Tibial nerve (tissue), 4 donors: ENCODE data around the gene DNMT1. TPM values are rescaled to one million over a fixed set of nuclear protein-coding genes. Genes with fewer than 3 reads are reported as not detected.

ENCODE experiments used
- DNase-seq, 2 donors: peaks; one replicate each; pipeline ENCODE4 v3.0.0-alpha.2; 2019; ENCODE audit warnings: low spot score in 2 of 2
- H3K27ac ChIP-seq, 4 donors: fragments of 200-600 bp; sonication (generic) in 3 of 4; one replicate each; pipeline ENCODE4 v1.5.1; 2017 to 2019; ENCODE audit warnings: mild to moderate bottlenecking in 1 of 4
- H3K27me3 ChIP-seq, 2 donors: fragments of 200-600 bp; sonication (generic) in 1 of 2; one replicate each; pipeline versions ENCODE4 v1.5.1 to v1.6.0; 2017 to 2019
- H3K36me3 ChIP-seq, 3 donors: fragments of 200-600 bp; sonication (generic); one replicate each; pipeline ENCODE4 v1.5.1; 2018 to 2019
- H3K4me1 ChIP-seq, 4 donors: fragments of 200-600 bp; sonication (generic) in 3 of 4; one replicate each; pipeline ENCODE4 v1.5.1; 2017 to 2019
- H3K4me3 ChIP-seq, 4 donors: fragments of 200-600 bp; sonication (generic) in 3 of 4; one replicate each; pipeline ENCODE4 v1.5.1; 2017 to 2019; ENCODE audit warnings: mild to moderate bottlenecking in 1 of 4, moderate library complexity in 1 of 4
- H3K9me3 ChIP-seq, 4 donors: fragments of 200-600 bp; sonication (generic) in 3 of 4; one replicate each; pipeline ENCODE4 v1.5.1; 2017 to 2019
- CTCF ChIP-seq, 5 experiments: fragments of 200-600 bp in 3 of 5; fragments of 450-650 bp in 2 of 5; sonication (generic) in 3 of 5; IDR thresholded peaks; one replicate each; pipeline ENCODE4 v1.5.1; 2016 to 2019; ENCODE audit warnings: antibody characterized with exemption in 5 of 5, mild to moderate bottlenecking in 3 of 5, moderate library complexity in 2 of 5
- EP300 ChIP-seq, 2 donors: sonication (generic); formaldehyde crosslinking; IDR thresholded peaks; one replicate each; pipeline ENCODE4 v1.6.1; 2017; ENCODE audit warnings: antibody characterized with exemption in 2 of 2, mild to moderate bottlenecking in 1 of 2
- POLR2A ChIP-seq, 2 donors: fragments of 450-650 bp; IDR thresholded peaks; one replicate each; pipeline ENCODE4 v1.6.1; 2017; ENCODE audit warnings: antibody characterized with exemption in 2 of 2, mild to moderate bottlenecking in 2 of 2, moderate library complexity in 2 of 2
- WGBS, 2 donors: methylation state at CpG; one replicate each; pipeline ENCODE4 v1.1.5; 2018; 5-methylcytosine and 5-hydroxymethylcytosine counted together
- total RNA-seq, 4 donors: library from RNA; depleted of rRNA; stranded (reverse); fragments of >200 nt; gene quantifications; one replicate each; pipeline ENCODE4 v1.1.0, GENCODE V29; 2016

The DNMT1 gene
- total RNA-seq, 4 donors from 2014 or later, result 48.2 to 72.9 (median 55.2) TPM

- peaks cover 0 to 59% (median 27%) of the 10 kb centered on the region in 4 donors for H3K4me1 ChIP-seq
- TF ChIP-seq EP300 (IDR thresholded peaks at IDR 0.05) (no peak), CTCF (IDR thresholded peaks at IDR 0.05) (peak in 1 of 5 experiments; percentile 30)
- H3K27ac ChIP-seq, result peak overlapping the region; percentile 93 to 98 (median 94)
- no peaks in the 10 kb centered on the region for H3K9me3 ChIP-seq
- DNase-seq, result peak; percentile 40 to 41
- H3K27me3 ChIP-seq, result no peaks in the 10 kb centered on the region
- WGBS, 2 donors, result 1% methylated on average over 38 to 69 of the region's 70 CpGs
- H3K4me3 ChIP-seq, result peak overlapping the region; percentile 80 to 98 (median 86)
- no peaks in the 10 kb centered on the region for H3K36me3 ChIP-seq
These were observed 35.6 kb upstream of the DNMT1 start for GRCh38 chr19:10230173-10230860.

- Histone ChIP-seq H3K36me3 (peaks cover 0 to 8% (median 0%) of the 10 kb centered on the region in 3 donors), H3K27ac (peak overlapping the region; percentile 93 to 98 (median 94)), H3K4me1 (peaks cover 0 to 70% (median 27%) of the 10 kb centered on the region in 4 donors), H3K4me3 (no peak overlapping the region), H3K9me3 (no peaks in the 10 kb centered on the region), H3K27me3 (no peaks in the 10 kb centered on the region)
- peak in 1 of 2 donors; percentile 31 for DNase-seq
- 37 to 41% methylated on average over 2 of the region's 2 CpGs for WGBS, 2 donors
- TF ChIP-seq CTCF (IDR thresholded peaks at IDR 0.05) (peak; percentile 34 to 55 (median 49)), EP300 (IDR thresholded peaks at IDR 0.05) (no peak)
These were observed 34.2 kb upstream of the DNMT1 start for GRCh38 chr19:10228920-10229319.

GRCh38 chr19:10228393-10228792 lies 33.6 kb upstream of the DNMT1 start:
- Histone ChIP-seq H3K27ac (peak overlapping the region; percentile 93 to 98 (median 94)), H3K4me1 (peaks cover 0 to 70% (median 27%) of the 10 kb centered on the region in 4 donors), H3K27me3 (no peaks in the 10 kb centered on the region), H3K4me3 (no peak overlapping the region), H3K36me3 (peaks cover 0 to 13% (median 0%) of the 10 kb centered on the region in 3 donors), H3K9me3 (no peaks in the 10 kb centered on the region)
- 75 to 81% methylated on average over 5 of the region's 5 CpGs for WGBS, 2 donors
- TF ChIP-seq EP300 (IDR thresholded peaks at IDR 0.05) (no peak), POLR2A (IDR thresholded peaks at IDR 0.05) (no peak), CTCF (IDR thresholded peaks at IDR 0.05) (no peak)
- DNase-seq, result no peak

DNA sequence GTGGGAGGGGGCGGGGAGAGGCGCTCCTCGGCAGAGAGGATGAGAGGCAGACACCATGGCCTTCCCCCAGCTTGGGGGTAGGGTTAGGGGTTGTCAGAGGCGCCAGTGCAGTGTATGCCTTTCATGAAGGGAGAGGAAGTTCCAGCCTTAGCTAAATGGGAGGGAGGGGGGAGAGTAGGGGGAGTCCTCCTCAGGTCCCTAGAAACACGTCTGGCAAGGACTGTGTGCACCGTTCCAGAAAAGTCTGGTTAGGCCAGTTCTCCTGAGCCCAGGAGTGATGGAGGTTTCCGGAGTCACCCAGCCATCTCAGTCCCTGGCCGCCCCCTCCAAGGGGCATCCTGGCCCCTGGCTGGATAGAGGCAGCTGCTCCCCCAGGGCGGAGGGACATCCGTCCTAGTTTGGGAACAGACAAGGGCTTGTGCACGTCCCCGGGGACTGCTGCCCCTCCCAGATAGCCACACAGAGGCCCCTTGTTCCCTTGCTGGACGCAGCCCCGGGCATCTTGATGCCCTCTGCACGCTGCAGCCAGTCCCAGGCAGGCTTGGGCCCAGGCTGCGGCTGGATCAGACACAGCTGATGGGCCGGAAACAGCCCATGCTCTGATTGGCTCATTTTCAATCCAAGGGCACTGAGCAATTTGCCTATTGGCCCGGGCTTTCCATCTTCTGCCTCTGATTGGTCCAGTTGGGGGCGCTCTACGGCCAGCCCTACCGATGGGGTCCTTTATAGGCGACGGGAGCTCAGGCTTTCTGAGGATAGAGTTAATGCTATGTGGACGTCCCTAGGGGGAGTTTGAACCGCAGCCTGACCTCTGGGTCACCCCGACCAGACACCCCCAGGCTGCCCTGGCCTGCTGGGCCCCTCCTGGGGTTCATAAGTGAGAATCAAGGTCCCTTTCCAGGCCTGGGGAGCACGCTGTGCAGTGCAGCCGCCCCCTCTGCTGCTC lies 32.5 kb upstream of the DNMT1 start:
- Histone ChIP-seq H3K4me1 (peaks cover 0 to 70% (median 27%) of the 10 kb centered on the region in 4 donors), H3K27ac (peak overlapping the region; percentile 82 to 98 (median 90)), H3K9me3 (no peaks in the 10 kb centered on the region), H3K4me3 (peak overlapping the region in 3 of 4 donors; percentile 7 to 40 (median 19)), H3K36me3 (peaks cover 0 to 22% (median 0%) of the 10 kb centered on the region in 3 donors), H3K27me3 (no peaks in the 10 kb centered on the region)
- peak in 1 of 2 donors; percentile 25 for TF ChIP-seq POLR2A (IDR thresholded peaks at IDR 0.05)
- peak; percentile 40 to 79 for TF ChIP-seq EP300 (IDR thresholded peaks at IDR 0.05)
- peak in 4 of 5 experiments; percentile 14 to 40 (median 25) for TF ChIP-seq CTCF (IDR thresholded peaks at IDR 0.05)
- peak; percentile 50 to 51 for DNase-seq
- 38% methylated on average over 23 to 28 of the region's 28 CpGs for WGBS, 2 donors
